AG10803 (cell line): Measurements from ENCODE around the gene CD99.
"Not testable (repeated sequence)": the region's sequence is repeated elsewhere in the genome, so short reads cannot be mapped to it uniquely, and the experiment has no call there.

Experiments used
- DNase-seq: peaks from one replicate; pipeline ENCODE4 v3.0.0; 2010; ENCODE audit warnings: low read depth
- H3K4me3 ChIP-seq: 2 replicates; pipeline ENCODE4 v1.5.1; 2011; ENCODE audit warnings: mild to moderate bottlenecking, low read length, control low read depth
- TF ChIP-seq, protein P1 (sequence below): conservative IDR thresholded peaks from 2 replicates; pipeline ENCODE4 v1.5.1; 2011; ENCODE audit warnings: mild to moderate bottlenecking, low read length, control low read depth, inconsistent platforms

CD99 gene

DNA sequence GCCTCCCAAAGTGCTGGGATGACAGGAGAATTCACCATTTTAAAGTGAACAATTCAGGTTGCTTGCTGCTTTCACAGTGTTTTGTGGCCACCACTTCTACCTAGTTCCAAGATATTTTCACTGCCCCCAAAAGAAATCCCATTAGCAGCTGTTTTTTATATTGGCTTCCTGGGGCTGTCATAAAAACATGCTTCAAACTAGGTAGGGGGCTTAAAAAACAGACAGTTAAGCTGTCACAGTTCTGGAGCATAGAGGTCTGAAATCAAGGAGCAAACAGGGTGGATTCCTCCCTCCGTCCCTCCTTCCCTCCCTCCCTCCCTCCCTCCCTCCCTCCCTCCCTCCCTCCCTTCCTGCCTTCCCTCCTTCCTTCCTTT, 57.7 kb downstream of the CD99 start:
- H3K4me3 ChIP-seq = no peak overlapping the region
- no peak for DNase-seq
- TF ChIP-seq, protein P1, sequence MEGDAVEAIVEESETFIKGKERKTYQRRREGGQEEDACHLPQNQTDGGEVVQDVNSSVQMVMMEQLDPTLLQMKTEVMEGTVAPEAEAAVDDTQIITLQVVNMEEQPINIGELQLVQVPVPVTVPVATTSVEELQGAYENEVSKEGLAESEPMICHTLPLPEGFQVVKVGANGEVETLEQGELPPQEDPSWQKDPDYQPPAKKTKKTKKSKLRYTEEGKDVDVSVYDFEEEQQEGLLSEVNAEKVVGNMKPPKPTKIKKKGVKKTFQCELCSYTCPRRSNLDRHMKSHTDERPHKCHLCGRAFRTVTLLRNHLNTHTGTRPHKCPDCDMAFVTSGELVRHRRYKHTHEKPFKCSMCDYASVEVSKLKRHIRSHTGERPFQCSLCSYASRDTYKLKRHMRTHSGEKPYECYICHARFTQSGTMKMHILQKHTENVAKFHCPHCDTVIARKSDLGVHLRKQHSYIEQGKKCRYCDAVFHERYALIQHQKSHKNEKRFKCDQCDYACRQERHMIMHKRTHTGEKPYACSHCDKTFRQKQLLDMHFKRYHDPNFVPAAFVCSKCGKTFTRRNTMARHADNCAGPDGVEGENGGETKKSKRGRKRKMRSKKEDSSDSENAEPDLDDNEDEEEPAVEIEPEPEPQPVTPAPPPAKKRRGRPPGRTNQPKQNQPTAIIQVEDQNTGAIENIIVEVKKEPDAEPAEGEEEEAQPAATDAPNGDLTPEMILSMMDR = no peak

DNA sequence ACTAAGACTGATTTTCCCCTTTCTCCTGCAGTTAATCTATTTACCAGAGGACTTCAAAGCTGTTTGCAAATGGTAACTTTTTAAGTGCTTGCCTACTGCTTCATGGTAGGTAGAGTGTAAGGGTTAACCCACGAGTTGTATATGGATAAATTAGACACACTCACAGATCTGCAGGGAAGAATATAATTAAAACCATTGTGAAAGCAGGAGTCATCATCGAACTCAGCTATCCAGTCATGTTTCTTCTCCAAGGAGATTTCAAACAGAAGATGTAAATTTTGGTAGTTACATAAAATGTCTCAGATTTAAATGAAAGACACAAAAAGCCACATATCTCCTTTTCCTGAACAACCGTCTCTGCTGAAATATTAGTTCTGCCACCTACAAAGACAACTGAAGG, 60.2 kb downstream of the CD99 start:
- H3K4me3 ChIP-seq = peak overlapping the region; percentile 62
- peak; percentile 55 for DNase-seq
- TF ChIP-seq, protein P1 = no peak

DNA sequence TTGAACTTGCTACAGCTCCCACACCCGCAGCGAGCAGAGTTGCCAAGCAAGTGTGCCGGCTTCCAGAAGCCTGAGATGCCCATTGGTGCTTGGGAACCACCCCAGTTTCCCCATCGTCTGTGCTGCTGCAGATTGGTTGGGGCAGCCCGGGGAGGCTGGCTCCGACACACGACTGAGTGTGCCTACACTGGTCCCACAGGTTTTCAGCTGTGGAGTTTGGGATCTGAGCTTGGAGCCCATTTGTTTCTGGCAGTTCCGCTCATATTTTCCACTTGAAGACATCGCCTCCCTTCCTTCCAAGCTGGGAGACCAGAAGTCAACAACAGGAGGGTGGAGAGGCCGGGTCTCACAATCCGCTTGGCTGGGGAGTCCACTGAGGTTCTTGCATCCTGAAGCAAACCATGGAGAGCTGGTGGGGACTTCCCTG, 60.8 kb downstream of the CD99 start, which contains the start of gene XG:
Gene XG (plus strand): TSS at position 167 of the 427 bp plus-strand sequence. CDS start 235 bp downstream, at position 402.
- DNase-seq = peak; percentile 80
- peak within 1 kb of the TSS; percentile 62 for H3K4me3 ChIP-seq

DNA sequence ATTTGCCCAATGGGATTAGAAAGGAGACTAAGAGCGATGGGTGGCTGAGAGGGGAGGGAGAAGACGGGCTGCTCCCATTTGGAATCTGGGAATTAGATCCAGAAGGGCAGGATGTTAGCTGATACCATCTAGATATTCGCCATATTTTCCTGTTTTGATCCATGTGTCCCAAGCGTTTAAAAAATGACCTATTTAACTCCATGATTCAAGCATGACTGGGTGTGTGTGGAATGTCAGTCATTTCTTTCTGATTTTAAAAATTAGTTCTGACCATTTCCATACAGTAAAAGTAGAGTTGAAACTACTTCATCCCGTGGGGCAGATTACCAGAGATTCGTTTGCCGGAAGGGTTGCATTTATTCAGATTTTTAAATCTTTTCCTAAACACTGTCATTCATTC, 61.3 kb downstream of the CD99 start:
- DNase-seq = peak; percentile 56
- peak overlapping the region; percentile 62 for H3K4me3 ChIP-seq

DNA sequence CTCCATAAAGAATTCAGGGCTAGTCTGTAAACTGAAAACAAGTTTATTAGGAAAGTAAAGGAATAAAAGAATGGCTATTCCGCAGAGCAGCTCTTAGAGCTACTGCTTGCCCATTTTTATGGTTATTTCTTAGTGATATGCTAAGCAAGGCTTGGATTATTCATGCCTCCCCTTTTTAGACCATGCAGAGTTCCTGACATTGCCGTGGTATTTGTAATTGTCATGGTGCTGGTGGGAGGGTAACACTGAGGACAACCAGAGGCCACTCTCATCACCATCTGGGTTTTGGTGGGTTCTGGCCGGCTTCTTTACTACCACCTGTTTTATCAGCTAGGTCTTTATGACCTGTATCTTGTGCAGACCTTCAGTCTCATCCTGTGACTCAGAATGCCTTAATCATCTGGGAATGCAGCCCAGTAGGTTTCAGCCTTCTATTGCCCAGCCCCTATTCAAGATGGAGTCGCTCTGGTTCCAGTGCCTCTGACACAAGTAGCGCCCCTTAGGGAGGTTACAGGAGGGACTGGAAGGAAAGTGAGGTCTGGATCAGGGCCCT, 64.1 kb downstream of the CD99 start:
- H3K4me3 ChIP-seq, DNase-seq: not testable (repeated sequence)

DNA sequence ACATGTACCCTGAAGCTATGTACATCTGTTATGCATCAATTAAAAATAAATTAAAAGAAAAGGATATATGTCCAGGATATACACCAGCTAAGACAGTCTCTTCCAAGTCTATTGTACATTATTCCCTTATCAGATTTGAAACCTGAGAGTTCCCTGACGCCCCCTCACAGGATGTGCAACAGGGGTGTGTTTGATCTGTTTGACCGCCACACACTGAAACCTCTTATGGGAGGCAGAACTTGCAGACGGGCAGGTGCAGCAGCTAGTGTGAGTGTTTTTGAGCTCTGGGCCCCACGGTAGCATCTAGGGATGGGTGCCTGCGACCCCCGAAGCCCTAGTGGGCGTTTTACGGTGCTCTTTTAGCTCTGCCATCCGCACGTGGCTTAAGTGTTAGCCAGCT, 65.5 kb downstream of the CD99 start:
- no peak overlapping the region for H3K4me3 ChIP-seq
- no peak for DNase-seq
- TF ChIP-seq, protein P1 = no peak

DNA sequence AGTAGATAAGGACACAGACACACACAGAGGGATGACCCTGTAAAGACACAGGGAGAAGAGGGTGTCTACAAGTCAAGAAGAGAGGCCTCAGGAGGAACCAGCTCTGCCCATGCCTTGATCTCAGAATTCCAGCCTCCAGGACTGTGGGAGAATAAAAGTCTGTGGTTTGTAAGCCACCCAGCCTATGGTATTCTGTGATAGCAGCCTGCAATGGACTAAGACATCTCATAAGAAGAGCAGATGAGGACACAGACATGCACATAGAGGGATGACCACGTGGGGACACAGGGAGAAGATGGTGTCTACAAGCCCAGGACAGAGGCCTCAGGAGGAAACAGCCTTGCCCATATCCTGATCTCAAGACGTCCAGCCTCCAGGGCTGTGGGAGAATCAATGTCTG, 70.2 kb downstream of the CD99 start:
- H3K4me3 ChIP-seq = no peak overlapping the region
- no peak for DNase-seq
- TF ChIP-seq, protein P1 = no peak

DNA sequence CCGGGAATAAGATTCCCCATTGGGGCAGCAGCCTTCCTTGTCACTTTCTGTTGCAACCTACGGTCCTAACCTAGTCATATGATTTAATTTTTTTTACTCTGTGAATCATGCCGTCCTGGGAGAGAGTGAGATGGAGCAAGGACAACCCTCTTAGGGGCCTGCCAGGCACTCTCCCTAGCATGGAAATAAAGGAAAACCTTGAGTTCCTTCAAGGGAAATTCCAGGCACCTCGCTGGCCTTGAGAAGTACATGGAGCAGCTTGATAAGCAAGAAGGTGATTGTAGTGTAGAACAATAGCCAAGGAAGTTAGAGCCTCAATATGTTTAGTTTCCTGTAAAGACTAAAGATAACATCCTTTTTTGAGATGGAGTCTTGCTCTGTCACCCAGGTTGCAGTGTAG, 71.6 kb downstream of the CD99 start:
- H3K4me3 ChIP-seq, DNase-seq: not testable (repeated sequence)

DNA sequence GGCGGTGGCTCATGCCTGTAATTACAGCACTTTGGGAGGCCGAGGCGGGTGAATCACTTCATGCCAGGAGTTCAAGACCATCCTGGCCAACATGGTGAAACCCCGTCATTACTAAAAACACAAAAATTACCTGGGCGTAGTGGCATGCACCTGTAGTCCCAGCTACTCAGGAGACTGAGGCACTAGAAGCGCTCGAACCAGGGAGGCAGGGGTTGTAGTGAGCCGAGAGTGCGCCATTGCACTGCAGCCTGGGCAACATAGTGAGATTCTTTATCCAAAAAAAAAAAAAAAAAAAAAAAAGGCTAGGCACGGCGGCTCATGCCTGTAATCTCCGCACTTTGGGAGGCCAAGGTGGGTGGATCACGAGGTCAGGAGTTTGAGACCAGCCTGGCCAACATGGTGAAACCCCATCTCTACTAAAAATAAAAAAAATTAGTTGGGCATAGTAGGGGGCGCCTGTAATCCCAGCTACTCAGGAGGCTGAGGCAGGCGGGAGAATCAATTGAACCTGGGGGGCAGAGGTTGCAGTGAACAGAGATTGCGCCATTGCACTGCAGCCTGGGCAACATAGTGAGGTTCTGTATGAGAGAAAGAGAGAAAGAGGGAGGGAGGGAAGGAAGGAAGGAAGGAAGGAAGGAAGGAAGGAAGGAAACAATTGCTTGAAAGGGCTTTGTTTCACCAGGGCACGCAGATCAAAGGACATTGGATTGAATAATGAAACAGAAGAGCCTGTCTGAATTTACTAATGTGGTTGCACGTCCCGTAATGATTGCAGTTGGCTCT, 73.9 kb downstream of the CD99 start:
- not testable (repeated sequence) for DNase-seq, H3K4me3 ChIP-seq

DNA sequence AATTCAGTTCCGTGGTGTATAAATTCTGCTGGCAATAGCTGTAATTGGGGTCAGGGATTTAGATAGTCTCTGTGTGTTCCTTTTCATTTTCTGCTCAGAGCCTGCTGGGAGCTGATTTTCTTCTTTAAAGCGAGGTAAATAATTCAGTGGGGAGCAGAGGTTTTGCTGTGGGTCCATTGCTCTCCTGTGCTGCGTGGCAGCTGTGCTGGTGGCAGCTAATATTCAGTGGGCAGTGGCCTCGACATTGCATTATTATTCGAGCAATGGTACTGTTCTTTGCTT, 74.4 kb downstream of the CD99 start:
- H3K4me3 ChIP-seq = no peak overlapping the region
- TF ChIP-seq, protein P1 = no peak
- no peak for DNase-seq
